ENCODE results near the gene IFTAP.

GRCh38 chr11:36628765-36629244 lies 34.5 kb downstream of the IFTAP start:
- TF ChIP-seq POLR2AphosphoS5 (IDR thresholded peaks at IDR 0.05; ENCODE audit: low read depth, low read length) (no peak), SPI1 (IDR thresholded peaks at IDR 0.05; ENCODE audit: low read depth, low read length) (no peak), POLR2A (IDR thresholded peaks at IDR 0.05; ENCODE audit: low read depth, low read length) (no peak), TAF1 (IDR thresholded peaks at IDR 0.05; ENCODE audit: low read depth, low read length) (no peak), POU2F2 (IDR thresholded peaks at IDR 0.05; ENCODE audit: low read depth, low read length) (no peak), PAX5 (IDR thresholded peaks at IDR 0.05; ENCODE audit: insufficient read depth, low read length, severe bottlenecking) (no peak)

Data from GM12891 (cell line).